Fibroblast of skin of left quadriceps (primary cell): ENCODE measurements around the gene SH3D19.
A peak's percentile ranks its signal among the peaks of the same experiment; 100 is the strongest.

Source experiments
- DNase-seq, 2 experiments: peaks; one replicate each; pipeline ENCODE4 v3.0.0-alpha.2; 2013; ENCODE audit warnings: low read depth in 2 of 2

SH3D19 gene, protein sequence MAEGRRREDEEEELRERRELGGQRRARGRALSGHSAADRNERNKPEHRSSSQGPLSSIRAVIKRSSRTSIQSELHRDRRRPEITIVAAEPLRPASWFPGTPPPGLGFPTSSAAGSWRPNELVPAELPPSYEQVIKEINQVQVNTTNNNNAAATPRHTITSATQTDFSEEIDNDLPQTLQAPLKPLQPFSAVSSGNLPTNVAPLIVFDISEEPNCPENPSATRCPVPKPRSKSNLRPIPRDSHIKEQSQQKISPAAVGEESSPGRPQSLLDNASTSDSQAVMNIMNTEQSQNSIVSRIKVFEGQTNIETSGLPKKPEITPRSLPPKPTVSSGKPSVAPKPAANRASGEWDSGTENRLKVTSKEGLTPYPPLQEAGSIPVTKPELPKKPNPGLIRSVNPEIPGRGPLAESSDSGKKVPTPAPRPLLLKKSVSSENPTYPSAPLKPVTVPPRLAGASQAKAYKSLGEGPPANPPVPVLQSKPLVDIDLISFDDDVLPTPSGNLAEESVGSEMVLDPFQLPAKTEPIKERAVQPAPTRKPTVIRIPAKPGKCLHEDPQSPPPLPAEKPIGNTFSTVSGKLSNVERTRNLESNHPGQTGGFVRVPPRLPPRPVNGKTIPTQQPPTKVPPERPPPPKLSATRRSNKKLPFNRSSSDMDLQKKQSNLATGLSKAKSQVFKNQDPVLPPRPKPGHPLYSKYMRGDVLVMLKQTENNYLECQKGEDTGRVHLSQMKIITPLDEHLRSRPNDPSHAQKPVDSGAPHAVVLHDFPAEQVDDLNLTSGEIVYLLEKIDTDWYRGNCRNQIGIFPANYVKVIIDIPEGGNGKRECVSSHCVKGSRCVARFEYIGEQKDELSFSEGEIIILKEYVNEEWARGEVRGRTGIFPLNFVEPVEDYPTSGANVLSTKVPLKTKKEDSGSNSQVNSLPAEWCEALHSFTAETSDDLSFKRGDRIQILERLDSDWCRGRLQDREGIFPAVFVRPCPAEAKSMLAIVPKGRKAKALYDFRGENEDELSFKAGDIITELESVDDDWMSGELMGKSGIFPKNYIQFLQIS

DNA sequence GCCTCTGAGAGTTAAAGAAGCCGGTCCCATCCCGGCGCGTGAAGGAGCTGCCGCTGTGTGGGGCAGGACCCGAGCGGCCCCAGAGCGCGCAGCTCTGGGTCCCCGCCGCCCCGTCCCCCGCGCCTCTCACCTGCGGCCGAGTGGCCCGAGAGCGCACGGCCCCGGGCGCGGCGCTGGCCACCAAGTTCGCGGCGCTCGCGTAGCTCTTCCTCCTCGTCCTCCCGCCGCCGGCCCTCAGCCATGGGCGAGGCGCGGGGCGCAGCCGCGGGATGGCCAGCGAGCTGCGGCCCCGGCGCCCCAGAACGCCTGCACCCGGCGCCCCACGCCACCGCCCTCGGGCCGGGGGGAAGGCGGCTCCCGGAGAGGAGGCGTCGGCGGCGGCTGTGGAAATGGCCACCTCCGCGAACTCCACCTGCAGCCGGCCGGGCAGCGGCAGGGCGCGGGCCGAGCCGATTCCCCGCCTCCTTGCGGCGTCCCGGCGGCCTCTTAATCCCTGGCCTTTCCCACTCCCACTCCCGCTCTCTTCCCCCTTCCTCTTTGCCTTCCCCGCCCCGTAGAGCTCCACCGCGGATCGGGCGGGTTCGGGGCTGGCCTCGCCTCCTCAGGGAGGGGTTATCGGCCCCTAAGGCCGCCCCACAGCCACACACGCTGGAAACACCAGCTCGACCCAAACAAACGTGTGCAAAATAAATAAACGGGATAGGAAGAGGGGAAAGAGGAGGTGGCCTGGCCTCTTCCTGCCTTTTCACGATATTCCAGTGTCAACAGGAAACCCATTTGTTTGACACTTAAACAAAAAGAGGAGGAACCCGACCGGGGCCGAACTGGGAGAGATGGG lies at the start of gene SH3D19:
TSS of gene SH3D19 (minus strand) at position 495 of the 838 bp plus-strand sequence. CDS start at position 242, 253 bp downstream.
- DNase-seq, result no peak

DNA sequence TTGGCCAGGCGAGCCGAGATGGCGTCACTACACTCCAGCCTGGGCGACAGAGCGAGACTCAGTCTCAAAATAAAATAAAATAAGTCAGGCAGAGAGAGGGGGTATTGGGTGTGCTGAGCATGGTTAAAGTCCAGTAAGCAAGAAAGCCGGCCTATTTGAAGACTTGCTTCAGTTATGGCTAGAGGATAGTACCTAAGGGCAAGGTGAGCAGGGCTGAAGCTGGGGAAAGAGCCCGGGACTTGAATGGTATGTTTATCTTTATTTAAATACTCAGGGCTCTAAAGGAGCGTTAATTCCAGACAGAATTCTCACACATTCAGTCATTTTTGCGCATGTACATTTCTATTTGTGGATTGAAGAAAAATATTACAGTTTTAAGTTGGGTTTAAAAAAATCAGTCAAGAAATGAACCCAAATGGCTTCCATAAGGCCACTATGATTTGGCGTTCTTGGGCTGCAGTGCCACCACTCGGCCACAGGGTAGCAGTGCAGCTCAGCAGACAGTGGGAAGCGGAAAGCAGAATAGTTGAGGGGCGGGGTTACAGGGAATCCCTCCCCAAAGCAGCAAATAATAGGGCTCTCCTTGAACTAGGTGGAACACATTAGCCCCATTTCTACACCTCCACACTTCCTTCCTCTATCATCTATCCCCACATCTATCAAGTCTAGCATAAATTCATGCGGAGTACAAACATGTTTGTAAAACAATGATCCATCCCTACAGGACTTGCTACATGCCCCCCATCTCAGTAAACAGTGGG lies 37.2 kb upstream of the SH3D19 start:
- DNase-seq, result peak; percentile 56 to 59

DNA sequence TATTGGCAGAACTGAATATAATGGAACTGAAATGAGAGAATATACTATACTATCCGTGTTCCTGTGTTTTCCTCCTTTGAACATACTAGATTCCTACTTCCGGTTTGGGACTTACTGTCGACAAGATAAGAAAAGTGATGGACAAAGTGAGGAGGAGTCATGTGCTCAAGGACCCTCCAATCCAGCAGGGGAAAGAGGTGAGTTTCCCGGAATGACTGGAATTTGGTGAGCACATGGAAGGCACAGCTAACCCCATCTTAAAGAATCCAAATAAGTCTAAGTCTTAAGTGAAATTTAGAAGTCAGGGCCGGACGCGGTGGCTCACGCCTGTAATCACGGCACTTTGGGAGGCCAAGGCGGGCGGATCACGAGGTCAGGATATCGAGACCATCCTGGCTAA lies 36.6 kb upstream of the SH3D19 start:
- DNase-seq, result no peak

DNA sequence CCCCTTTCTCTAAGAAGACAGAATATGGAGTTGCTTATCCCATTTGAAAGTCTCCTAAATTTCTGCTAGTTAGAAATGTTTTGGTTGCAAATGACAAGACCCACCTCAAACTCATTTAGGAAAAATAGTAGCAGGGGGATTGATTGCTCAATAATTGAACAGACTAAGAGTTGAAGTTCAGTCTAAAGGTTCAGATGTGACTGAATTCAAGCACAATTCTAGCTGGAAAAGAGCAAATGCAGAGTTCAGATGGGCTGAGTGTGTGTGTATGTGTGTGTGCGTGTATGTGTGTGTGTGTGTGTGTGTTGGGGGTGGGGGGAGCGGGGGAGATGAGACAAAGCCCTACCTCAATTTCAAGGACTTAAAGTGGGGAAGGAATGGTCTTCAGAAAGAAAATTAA lies 35.7 kb upstream of the SH3D19 start:
- DNase-seq, result no peak

DNA sequence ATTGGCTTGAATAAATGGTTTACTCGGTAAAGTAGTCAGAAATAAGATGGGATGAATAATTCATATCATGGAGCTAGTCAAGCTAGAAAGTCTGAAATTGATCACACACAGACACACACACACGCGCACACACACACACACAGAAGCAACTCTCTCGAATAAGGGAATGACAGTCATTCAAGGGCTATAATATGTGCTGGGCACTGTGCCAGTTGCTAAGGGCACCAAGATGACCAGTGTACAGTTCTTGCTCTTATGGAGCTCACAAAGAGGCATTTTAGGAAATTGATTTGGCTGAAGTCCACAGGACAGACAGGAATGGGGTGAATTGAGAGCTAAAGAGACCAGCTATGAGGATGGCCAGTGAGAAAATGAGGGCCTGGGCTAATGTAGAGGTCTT lies 34.2 kb upstream of the SH3D19 start:
- no peak for DNase-seq

DNA sequence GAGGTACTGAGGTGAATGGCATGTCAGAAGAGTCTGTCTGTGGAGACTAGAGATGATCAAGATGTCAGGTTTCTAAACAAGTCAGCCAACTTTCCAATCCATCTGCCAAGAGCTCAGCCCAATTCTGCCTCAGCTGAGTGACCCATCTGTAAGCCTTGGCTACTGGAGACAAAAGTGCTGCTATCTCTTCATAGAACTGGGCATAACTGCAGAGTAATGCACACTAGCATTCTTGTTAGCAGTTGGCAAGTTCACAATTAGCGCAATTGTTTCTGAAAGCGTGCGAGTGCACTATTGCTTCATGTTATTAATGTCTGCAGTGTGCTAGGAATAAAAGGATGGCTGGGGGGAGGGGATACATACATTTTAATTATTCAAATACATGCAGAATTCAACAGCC lies 32.9 kb upstream of the SH3D19 start:
- no peak for DNase-seq

DNA sequence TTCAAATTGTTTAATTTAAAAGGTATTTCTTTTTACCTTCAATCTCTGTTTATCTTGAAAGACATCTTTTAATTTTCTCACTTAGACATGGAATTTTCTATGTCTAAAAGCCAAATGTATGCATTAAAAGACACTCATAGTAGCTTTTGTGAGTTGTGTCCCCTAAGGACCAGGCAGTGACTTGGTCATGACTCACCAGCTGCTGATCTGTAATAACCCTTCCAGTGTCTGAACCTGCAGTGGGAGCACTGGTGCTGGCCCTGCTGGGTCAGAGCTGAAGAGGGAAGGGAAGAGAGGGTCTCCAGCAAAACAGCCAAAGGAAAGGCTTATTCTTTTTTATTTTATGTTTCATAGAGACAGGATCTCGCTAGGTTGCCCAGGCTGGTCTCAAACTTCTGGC lies 31.1 kb upstream of the SH3D19 start:
- no peak for DNase-seq

DNA sequence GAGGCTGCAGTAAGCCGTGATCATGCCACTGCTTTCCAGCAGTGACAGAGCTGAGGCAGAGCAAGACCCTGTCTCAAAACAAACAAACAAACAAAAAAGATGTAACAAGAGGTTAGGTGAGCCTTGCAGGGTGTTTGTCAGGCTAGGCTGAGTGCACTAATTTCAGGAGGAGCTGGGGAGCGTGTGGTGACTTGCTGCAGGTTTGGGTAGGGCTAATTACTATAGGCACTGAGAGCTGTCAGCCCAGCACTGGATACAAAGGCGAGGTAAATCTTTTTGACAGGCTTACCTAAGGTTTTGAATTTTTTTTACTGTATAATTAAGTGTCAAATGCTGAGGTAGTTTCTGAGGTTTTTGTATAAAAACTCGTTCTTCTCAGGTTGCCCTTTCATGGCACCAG lies 29.8 kb upstream of the SH3D19 start:
- no peak for DNase-seq

DNA sequence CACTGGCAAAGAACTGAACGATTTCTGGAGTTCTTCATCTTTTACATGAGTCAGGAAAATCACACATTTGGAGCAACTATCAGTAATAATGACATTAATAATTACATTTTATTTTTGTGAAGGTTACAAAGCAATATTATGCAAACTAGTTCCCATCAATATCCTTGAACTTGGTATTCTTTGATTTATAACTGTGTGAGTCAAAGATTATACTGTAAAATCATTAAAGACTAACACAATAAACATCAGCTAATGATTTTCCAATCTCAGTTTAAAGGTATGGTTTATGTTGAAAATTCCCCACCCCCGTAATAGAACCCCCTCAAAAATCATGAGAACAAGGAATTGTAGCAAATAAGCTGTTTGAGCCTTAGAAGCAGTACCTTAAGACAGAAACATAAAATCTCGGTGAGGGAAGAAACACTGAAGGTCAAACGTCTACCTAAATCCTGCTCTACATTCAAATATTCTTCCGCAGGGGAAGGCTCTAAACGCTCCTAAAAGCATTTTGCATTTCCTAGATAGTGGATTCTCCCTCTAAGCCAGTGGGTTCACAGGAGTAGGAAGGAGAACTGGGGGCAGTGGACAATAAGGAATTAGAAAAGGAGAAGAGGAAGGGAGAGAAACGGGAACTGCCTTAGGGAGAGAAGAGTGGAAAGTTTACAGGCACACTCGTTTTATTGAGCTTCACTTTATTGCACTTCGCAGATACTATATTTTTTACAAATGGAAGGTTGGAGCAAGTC lies 22.3 kb upstream of the SH3D19 start:
- no peak for DNase-seq

DNA sequence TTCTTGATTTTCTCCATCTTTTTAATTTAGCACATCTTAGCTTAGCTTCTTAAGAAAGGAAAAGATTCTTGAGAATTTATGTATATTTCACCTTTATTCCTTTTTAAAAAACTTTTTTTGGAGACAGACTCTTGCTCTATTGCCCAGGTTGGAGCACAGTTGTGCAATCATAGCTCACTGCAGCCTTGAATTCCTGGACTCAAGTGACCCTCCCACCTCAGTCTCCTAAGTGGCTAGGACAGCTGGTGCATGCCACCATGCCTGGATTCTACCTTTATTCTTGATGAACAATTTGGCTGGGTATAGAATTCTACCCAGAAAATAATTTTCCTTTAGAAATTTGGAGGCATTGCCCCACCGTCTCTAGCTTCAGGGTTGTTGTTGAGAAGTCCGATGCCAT lies 19.5 kb upstream of the SH3D19 start:
- DNase-seq, result no peak

DNA sequence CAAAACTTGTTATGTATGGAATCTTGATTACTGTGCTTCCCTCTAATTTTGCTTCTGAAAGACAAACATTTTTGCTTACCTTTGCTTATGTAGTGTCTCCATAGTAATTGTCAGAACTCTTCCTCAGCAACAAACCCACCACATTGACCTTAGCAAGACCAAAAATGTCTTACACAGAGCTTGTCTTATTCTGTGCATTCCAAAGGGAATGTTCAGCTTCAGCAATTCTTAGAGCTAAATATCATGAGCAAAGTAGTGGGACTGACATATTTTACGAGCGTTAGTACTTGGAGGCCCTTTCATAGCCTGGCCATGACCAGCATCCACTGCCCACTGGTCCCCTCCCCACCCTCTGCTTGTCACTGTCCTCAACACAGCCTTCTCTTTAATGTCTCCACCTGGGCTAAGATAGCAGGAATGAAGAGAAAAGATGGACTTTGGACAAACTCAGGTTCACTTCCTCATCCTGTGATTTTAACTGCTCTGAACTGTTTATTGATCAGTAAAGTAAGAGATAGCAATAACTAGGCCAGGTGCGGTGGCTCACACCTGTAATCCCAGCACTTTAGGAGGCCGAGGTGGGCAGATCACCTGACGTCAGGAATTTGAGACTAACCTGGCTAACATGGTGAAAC lies 15.5 kb upstream of the SH3D19 start:
- DNase-seq, result no peak

DNA sequence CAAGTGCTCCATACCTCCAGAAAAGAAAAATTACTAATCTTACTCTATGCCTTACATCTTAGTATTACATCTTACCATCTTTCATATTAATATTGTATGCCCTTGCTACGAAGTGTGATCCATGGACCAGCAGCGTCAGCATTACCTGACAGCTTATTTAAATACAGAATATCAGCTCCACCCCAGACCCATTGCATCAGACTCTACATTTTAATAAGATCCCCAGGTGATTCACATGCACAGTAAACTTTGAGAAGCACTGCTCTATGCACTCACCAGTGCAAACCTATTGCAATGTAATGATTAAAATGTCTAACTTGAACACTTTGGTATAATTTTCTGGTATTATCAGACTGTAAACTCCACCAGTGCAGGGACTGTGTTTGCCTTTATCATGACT lies 14.1 kb upstream of the SH3D19 start:
- DNase-seq, result no peak

DNA sequence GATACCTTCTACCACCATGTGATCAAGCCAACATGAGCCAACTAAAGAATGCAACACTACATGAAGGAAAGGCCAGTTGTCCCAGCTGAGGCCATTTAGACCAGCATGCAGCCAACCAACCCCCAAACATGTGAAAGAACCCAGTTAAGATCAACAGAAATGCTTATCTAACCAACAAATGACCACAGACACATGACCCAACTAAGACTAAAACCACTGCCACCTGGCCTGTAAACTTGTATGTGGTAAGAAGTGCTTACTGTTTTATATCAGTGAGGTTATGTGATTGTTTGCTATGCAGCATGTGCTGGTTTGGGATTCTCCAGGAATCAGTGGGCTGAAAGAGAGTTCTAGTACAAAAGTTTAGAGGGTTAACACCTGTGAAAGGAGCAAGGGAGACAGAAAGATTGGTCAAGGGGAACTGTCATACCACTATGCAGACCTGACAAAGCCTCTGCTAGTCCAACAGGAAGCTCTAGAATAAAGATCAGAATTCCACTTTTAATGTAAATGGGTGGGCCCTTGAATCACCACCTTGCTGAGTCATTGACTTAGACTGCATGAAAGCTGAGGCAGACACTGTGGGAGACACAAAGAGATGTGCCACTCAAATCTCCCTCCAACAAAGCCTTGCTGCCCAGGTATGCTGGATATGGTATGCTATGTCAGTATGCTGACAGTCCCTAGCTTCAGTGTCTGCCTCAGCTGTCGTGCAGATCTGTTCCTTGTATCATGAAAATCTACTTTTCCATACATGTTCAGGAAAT lies 6.1 kb upstream of the SH3D19 start:
- no peak for DNase-seq

DNA sequence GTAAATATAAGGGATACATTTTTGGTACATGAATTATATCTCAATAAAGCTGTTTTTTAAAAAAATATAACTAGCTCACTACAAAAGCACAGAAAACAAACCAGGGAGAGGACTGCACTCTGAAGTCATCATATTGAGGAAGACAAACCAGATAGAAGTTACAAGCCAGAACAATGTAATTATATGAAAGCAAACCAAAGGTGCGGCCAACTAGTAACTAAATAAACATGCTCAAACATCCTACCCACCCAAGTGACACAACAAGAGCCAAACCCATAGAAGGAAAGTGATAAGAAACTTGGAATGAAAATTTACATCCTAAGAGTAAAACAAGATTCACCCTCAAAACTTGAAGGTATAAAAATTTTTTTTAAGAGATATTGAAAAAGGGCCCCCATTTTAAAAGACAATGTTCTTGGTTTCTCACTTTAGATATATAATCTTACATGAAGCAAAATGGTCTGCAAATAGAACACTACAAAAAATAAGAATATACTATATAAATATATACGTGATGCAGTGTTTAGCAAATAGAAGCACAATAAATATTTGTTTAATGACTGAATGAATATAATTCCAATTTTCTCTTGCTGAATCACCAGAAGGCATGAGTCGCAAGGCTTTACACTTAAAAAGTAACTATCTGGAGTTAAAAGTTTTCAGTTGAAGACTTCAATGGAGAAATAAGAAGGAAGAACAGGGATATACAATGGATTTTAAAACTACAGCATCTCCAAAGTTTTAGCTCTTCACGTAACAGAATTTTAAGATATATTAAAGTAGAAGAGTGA lies 4.0 kb upstream of the SH3D19 start:
- DNase-seq, result no peak

DNA sequence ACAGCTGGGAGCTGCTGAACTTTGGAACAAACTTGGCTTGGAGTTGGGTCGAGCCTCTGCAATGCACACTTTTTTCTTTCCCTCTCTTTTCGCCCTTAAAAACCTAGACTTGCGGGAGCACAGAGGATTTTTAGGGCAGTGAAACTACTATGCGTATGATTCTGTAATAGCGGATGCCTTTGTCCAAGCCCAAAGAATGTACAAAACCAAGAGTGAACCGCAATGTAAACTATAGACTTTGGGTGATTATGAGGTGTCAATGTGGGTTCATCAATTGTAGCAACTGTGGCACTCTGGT lies 493 bp upstream of the SH3D19 start:
- no peak for DNase-seq

DNA sequence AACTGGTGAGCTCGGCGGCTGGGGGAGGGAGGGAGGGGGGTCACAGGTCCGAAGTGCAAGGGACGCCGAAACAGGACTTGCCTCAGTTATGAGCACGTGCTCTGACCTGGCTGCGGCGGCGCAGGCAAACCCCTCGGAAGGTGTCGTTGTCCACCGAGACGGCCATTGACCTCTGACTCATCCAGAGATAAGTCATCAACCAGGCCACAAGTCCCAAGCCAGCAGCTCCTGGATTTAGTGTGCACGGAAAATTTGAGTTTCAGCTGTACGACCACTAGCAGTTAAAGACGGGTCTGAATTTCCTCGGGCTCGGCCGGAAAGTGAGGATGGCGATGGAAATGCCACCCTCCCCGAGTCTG lies 674 bp downstream of the SH3D19 start:
- DNase-seq, result no peak

DNA sequence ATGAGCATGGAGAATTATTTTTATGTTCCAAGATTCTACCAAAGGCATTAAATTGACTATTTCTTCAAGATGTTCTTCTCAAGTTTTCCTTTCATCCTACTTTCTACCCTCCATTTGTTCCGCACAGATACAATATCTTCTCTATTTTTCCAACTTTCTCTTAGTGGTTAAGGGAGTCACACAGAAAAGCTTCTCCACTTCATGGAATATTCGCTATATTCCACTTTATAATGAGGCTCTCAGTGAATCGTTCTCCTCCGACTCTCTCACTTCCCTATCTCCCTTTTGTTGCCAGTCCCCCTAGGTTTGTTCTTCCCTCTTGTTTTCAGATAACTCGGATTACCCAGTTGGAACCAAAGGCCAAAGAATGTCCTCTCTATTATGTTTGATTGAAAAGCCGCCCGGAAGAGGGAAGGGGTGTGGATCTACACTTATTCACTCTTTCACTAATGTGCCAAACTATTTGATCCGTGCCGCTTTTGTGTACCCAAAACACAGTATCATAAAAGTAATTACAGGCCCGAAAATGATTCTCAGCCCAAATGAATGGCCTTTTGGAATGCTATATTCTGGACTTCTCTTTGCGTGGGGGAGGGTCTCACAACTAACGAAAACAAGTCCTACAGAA lies 1.2 kb downstream of the SH3D19 start:
- no peak for DNase-seq

DNA sequence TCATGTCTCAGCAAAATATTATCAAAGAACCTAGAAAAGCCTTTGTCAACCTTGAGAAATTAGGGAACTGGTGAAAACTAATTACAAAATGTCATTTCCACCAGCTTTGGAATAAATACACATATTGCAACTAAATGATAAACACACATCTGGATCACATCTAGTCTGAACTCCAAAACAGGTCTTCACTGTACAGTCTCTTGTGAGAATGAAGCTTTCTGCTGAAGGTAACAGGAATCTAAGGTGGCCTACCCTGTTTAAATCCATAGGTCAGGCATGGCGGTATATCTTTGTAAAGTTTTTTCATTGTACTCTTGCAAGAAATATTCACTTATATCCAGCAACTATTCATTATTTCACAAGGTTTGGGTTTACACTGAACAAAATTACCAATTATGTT lies 1.7 kb downstream of the SH3D19 start:
- DNase-seq, result no peak
